Common myeloid progenitor, CD34-positive (primary cell): ENCODE results near the gene SLX4IP.

Source experiments
- CTCF ChIA-PET: fragments of 350-600 bp; sonication (Branson Sonifier 250); formaldehyde crosslinking; loops from one replicate; lab custom pipeline; 2021; ENCODE audit warnings: antibody characterized with exemption; lab: Charles Lee
- POLR2A ChIA-PET: fragments of 350-600 bp; sonication (Branson Sonifier 250); formaldehyde crosslinking; loops from one replicate; lab custom pipeline; 2021; ENCODE audit warnings: antibody characterized with exemption; lab: Charles Lee
- DNase-seq, 3 donors: peaks; one replicate each; pipeline versions ENCODE4 v3.0.0 to v3.0.0-alpha.2; 2013
- H3K27ac ChIP-seq, 2 experiments: 1 replicate in 1 of 2; 2 replicates in 1 of 2; pipeline ENCODE4 v1.7.0; 2013; ENCODE audit warnings: inconsistent platforms in 2 of 2, low read length in 2 of 2, mild to moderate bottlenecking in 2 of 2, low read depth in 1 of 2, moderate library complexity in 1 of 2; ENCODE audit not compliant: severe bottlenecking in 2 of 2, insufficient read depth in 1 of 2, poor library complexity in 1 of 2
- H3K27me3 ChIP-seq, 5 experiments: replicated peaks in 2 of 5; 1 replicate in 3 of 5; 2 replicates in 2 of 5; pipeline versions ENCODE4 v1.6.1 to v1.7.0; 2013; ENCODE audit warnings: low read length in 4 of 5, mild to moderate bottlenecking in 2 of 5, moderate library complexity in 2 of 5, inconsistent platforms in 1 of 5; ENCODE audit not compliant: insufficient read depth in 5 of 5, control insufficient read depth in 4 of 5
- H3K36me3 ChIP-seq, 4 experiments: 1 replicate in 2 of 4; 2 replicates in 2 of 4; pipeline versions ENCODE4 v1.6.1 to v1.7.0; 2013; ENCODE audit warnings: low read length in 3 of 4, control low read depth in 1 of 4, mild to moderate bottlenecking in 1 of 4; ENCODE audit not compliant: control insufficient read depth in 4 of 4, insufficient read depth in 4 of 4
- H3K4me1 ChIP-seq, 4 experiments: 1 replicate in 3 of 4; 2 replicates in 1 of 4; pipeline versions ENCODE4 v1.6.1 to v1.7.1; 2013; ENCODE audit warnings: low read length in 3 of 4, mild to moderate bottlenecking in 3 of 4, control low read depth in 1 of 4, inconsistent platforms in 1 of 4, moderate library complexity in 1 of 4; ENCODE audit not compliant: control insufficient read depth in 4 of 4, insufficient read depth in 4 of 4; ENCODE audit errors: control extremely low read depth in 1 of 4
- H3K4me3 ChIP-seq, 7 experiments: 1 replicate in 4 of 7; 2 replicates in 3 of 7; pipeline versions ENCODE4 v1.5.1 to v1.7.0; 2013; ENCODE audit warnings: mild to moderate bottlenecking in 7 of 7, low read length in 6 of 7, moderate library complexity in 6 of 7, inconsistent platforms in 2 of 7, low read depth in 2 of 7, control low read depth in 1 of 7; ENCODE audit not compliant: insufficient read depth in 4 of 7, control insufficient read depth in 1 of 7; ENCODE audit errors: extremely low read depth in 1 of 7
- H3K9me3 ChIP-seq, 5 experiments: 1 replicate in 4 of 5; 2 replicates in 1 of 5; pipeline versions ENCODE4 v1.6.1 to v1.7.1; 2013; ENCODE audit warnings: low read length in 4 of 5, mild to moderate bottlenecking in 2 of 5, inconsistent platforms in 1 of 5, low read depth in 1 of 5, moderate library complexity in 1 of 5; ENCODE audit not compliant: control insufficient read depth in 4 of 5, insufficient read depth in 2 of 5; ENCODE audit errors: control extremely low read depth in 1 of 5
- WGBS: methylation state at CpG from one replicate; pipeline ENCODE4 v1.1.5; 2013; ENCODE audit not compliant: insufficient coverage; 5-methylcytosine and 5-hydroxymethylcytosine counted together

SLX4IP gene

DNA sequence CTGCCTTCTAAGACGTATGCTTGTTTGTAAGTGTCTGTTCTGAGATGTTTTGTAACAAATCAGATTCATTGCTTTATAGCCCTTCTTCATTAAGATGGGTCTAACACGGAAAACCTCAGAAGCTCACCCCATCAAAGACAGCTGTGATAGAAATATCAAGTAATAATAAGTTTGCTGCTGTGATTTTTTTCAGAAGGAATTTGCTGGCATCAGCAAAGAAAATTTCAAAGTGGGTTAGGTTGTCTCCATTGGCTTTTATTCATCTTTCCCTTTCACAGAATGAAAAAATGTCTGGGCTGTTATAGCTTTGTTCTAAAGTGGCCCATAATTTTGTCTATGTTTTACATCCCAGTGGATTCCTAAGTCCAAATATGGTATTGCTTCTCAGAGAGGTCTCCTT, 81.4 kb downstream of the SLX4IP start:
- no peak for DNase-seq
- Histone ChIP-seq H3K9me3 (no peaks in the 10 kb centered on the region), H3K27ac (no peak overlapping the region), H3K4me1 (peaks cover 13 to 69% (median 45%) of the 10 kb centered on the region in 4 experiments), H3K4me3 (no peak overlapping the region), H3K27me3 (no peaks in the 10 kb centered on the region), H3K36me3 (no peaks in the 10 kb centered on the region)
- CTCF ChIA-PET, result interaction anchor here (1.5 to 7.1 kb wide), 7 partner anchors 11 to 89 kb away, joined by 3 to 39 read pairs (median 6); no protein-coding TSS in a partner anchor
- WGBS, result no CpG with 5 or more reads among the region's 2 CpGs
- POLR2A ChIA-PET, result no interaction called here

DNA sequence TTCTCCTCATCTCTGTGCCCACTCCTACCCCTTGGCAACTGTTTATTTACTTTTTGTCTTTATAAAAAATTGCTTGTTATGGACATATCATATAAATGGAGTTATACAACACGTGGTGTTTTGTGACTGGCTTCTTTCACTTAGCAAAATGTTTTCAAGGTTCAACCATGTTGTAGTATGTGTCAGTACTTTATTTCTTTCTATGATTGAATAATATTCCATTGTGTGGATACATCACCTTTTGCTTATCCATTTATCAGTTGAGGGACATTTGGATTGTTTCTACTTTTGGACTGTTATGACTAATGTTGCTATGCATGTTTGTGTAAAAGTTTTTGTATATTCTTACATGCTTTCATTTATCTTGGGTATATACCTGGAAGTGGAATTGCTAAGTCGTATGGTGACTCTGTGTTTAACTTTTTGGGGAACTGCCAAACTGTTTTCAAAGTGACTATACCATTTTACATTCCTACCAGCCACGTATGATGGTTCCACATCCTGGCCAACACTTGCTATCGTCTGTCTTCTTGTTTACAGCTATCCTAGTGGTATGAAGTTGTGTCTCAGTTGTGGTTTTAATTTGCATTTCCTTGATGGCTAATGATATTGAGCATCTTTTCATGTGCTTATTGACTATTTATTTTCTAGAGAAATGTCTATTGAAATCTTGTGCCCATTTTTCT, 84.4 kb downstream of the SLX4IP start:
- H3K4me3 ChIP-seq, result no peak overlapping the region
- DNase-seq, result peak in 2 of 3 donors; percentile 61 to 64
- H3K27ac ChIP-seq, result no peak overlapping the region
- WGBS, result no CpG with 5 or more reads among the region's 4 CpGs
- H3K36me3 ChIP-seq, result no peaks in the 10 kb centered on the region
- H3K4me1 ChIP-seq, result peaks cover 0 to 57% (median 30%) of the 10 kb centered on the region in 4 experiments
- H3K9me3 ChIP-seq, result no peaks in the 10 kb centered on the region
- ChIA-PET CTCF (no interaction called here), POLR2A (no interaction called here)
- H3K27me3 ChIP-seq, result no peaks in the 10 kb centered on the region

DNA sequence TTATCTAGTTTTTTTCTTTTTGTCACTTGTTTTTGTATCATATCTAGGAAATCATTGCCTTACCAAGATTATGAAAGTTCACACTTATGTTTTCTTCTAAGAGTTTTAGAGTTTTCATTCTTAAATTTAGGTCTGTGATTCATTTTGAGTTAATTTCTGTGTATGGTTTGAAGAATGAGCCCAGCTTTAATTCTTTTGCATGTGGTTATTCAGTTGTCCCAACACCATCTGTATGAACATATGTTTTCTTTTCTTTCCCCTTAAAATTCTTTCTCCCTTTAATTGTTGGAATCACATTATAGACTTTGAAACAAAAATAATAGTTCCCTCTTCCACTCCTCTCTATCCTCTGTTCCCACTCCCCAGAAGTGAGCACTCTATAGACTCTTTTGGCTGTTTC, 85.4 kb downstream of the SLX4IP start:
- H3K36me3 ChIP-seq, result no peaks in the 10 kb centered on the region
- no peak overlapping the region for H3K27ac ChIP-seq
- H3K9me3 ChIP-seq, result no peaks in the 10 kb centered on the region
- H3K4me1 ChIP-seq, result peaks cover 0 to 47% (median 23%) of the 10 kb centered on the region in 4 experiments
- CTCF ChIA-PET, result interaction anchor here (1.0 to 1.2 kb wide), 3 partner anchors 9 to 52 kb away, joined by 3 to 4 read pairs (median 3); no protein-coding TSS in a partner anchor
- POLR2A ChIA-PET, result no interaction called here
- no peak for DNase-seq
- H3K4me3 ChIP-seq, result no peak overlapping the region
- H3K27me3 ChIP-seq, result no peaks in the 10 kb centered on the region

DNA sequence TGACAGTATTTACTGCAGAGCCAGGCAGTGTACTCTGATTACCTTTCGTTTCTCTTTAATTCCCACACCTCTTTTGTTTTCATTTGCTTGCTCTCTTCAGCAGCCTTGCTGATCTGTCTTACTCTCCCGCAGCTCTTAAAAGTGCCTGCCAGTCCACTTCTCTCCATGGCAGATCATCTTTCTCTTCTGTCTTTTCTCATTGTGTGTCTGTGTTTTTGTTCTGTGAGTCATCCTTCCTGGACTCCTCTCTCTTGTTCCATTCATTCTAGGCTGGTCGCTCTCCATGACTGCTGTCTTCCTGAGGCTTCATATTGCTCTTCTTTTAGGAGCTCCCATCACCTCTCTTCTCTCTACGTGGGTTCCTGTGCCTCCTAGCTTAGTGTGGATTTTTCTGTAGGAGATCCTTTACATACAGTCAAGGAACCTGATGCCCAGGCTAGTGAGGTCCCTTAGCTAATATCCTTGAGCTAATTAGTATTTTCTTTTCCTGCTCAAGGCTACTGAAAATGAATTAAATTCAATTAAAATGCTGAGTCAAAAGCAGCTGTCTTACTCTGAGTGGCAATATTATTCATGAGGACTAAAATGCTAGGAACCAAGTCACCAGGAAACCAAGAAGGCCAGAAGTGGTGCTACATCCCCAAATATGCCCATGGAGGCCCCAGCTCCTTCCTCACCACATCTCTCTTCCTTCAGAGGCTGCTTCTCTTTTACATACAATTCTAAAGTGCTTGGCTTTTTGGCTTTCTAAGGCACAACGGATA, 86.1 kb downstream of the SLX4IP start:
- ChIA-PET POLR2A (no interaction called here), CTCF (interaction anchor here (0.7 to 2.1 kb wide), 11 partner anchors 8 to 108 kb away, joined by 3 to 14 read pairs (median 3); no protein-coding TSS in a partner anchor)
- Histone ChIP-seq H3K36me3 (no peaks in the 10 kb centered on the region), H3K4me3 (peak overlapping the region in 3 of 7 experiments; percentile 13 to 36 (median 28)), H3K9me3 (no peaks in the 10 kb centered on the region), H3K4me1 (peaks cover 0 to 41% (median 20%) of the 10 kb centered on the region in 4 experiments), H3K27me3 (no peaks in the 10 kb centered on the region), H3K27ac (peak overlapping the region in 1 of 2 experiments; percentile 18)
- DNase-seq, result peak in 2 of 3 donors; percentile 40 to 57
- WGBS, result 100% methylated on average over 1 of the region's 5 CpGs

DNA sequence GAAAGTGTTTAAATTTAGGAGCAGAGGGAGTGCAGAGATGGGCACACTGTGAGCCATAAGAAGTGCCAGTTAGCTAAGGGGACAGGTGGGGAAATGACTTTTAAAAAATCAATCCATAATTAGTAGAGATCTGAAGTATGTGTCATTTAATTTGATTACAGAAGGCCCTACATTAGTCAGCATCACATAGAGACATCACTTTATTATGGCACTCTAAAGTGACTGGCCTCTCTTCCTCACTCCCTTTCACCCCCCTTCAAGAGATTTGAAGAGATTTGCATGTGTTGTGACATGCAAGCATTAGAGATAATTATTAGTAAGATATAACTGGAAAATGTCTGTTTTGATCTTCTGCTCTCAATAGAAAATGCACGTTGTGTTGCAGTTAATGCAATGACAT, 86.7 kb downstream of the SLX4IP start:
- CTCF ChIA-PET, result interaction anchor here (0.7 to 2.1 kb wide), 10 partner anchors 9 to 109 kb away, joined by 3 to 14 read pairs (median 3); no protein-coding TSS in a partner anchor

DNA sequence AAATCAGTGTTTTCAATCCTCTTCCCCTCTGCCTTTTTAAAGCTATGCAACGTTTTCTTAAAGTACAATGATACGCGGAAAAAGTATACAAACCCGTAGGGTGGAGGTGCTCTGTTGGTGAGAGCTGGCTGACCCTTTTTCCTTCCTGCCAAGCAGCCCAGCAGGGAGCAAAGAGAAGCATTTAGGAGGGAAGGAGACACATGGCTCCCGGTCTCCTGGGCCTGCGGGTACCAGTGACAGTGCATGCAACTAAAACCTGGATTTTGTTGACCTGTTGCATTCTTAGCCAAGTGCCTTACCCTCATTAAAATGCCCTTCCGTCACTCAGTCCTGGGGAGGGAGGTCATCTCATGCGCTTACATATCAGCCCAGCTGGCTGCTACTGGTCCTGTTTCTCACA, 87.2 kb downstream of the SLX4IP start:
- ChIA-PET POLR2A (no interaction called here), CTCF (interaction anchor here (1.1 to 2.1 kb wide), 5 partner anchors 10 to 109 kb away, joined by 3 to 14 read pairs (median 3); no protein-coding TSS in a partner anchor)
- H3K27me3 ChIP-seq, result no peaks in the 10 kb centered on the region
- H3K27ac ChIP-seq, result no peak overlapping the region
- no peaks in the 10 kb centered on the region for H3K36me3 ChIP-seq
- no peak for DNase-seq
- whole genome bisulfite sequencing, result 89% methylated on average over 5 of the region's 8 CpGs
- H3K9me3 ChIP-seq, result no peaks in the 10 kb centered on the region
- no peak overlapping the region for H3K4me3 ChIP-seq
- peaks cover 0 to 35% (median 20%) of the 10 kb centered on the region in 4 experiments for H3K4me1 ChIP-seq

More for the DNA sequence above, 86.7 kb downstream of the SLX4IP start:
- 40% methylated on average over 1 of the region's 1 CpG for WGBS
- Histone ChIP-seq H3K36me3 (no peaks in the 10 kb centered on the region), H3K4me1 (peaks cover 0 to 35% (median 20%) of the 10 kb centered on the region in 4 experiments), H3K27me3 (no peaks in the 10 kb centered on the region), H3K27ac (peak overlapping the region in 1 of 2 experiments; percentile 18), H3K4me3 (peak overlapping the region in 3 of 7 experiments; percentile 13 to 36 (median 28)), H3K9me3 (no peaks in the 10 kb centered on the region)
- POLR2A ChIA-PET, result no interaction called here
- DNase-seq, result peak in 2 of 3 donors; percentile 15 to 42
